AG10803 (cell line): ENCODE data around the gene MYO18B.

ENCODE experiments used
- DNase-seq: peaks from one replicate; pipeline ENCODE4 v3.0.0; 2010; ENCODE audit warnings: low read depth
- H3K4me3 ChIP-seq: 2 replicates; pipeline ENCODE4 v1.5.1; 2011; ENCODE audit warnings: mild to moderate bottlenecking, low read length, control low read depth
- CTCF ChIP-seq: conservative IDR thresholded peaks from 2 replicates; pipeline ENCODE4 v1.5.1; 2011; ENCODE audit warnings: mild to moderate bottlenecking, low read length, control low read depth, inconsistent platforms

Gene MYO18B

GRCh38 chr22:26045860-26046259 is 303.9 kb downstream of the MYO18B start:
- DNase-seq, result no peak
- TF ChIP-seq CTCF, result no peak
- H3K4me3 ChIP-seq, result no peak overlapping the region

GRCh38 chr22:26047516-26047915 is 305.5 kb downstream of the MYO18B start:
- no peak for TF ChIP-seq CTCF
- no peak overlapping the region for H3K4me3 ChIP-seq
- no peak for DNase-seq

GRCh38 chr22:26047920-26048319 is 305.9 kb downstream of the MYO18B start:
- no peak for DNase-seq
- TF ChIP-seq CTCF, result no peak
- H3K4me3 ChIP-seq, result no peak overlapping the region

- no peak overlapping the region for H3K4me3 ChIP-seq
- no peak for DNase-seq
- TF ChIP-seq CTCF, result no peak
Measured at GRCh38 chr22:26050079-26050478, 308.1 kb downstream of the MYO18B start.

GRCh38 chr22:26053737-26054316 is 311.8 kb downstream of the MYO18B start:
- TF ChIP-seq CTCF, result no peak
- no peak for DNase-seq
- no peak overlapping the region for H3K4me3 ChIP-seq

GRCh38 chr22:26054841-26055605 is 313.0 kb downstream of the MYO18B start:
- TF ChIP-seq CTCF, result no peak
- H3K4me3 ChIP-seq, result no peak overlapping the region
- no peak for DNase-seq

GRCh38 chr22:26055693-26056092 is 313.7 kb downstream of the MYO18B start:
- no peak for DNase-seq
- H3K4me3 ChIP-seq, result no peak overlapping the region
- TF ChIP-seq CTCF, result no peak
